HL-60 (cell line): ENCODE data around the gene ADGRA1.
"Not testable (repeated sequence)": the region's sequence is repeated elsewhere in the genome, so short reads cannot be mapped to it uniquely, and the experiment has no call there.

Experiments
- DNase-seq, 2 experiments: peaks; one replicate each; pipeline ENCODE4 v3.0.0-alpha.2; 2010 to 2020; ENCODE audit warnings: low read depth in 1 of 2, low spot score in 1 of 2
- H3K27ac ChIP-seq: fragments of 250-450 bp; sonication (Bioruptor Pico); replicated peaks from 2 replicates; pipeline ENCODE4 v1.5.1; 2020; ENCODE audit warnings: mild to moderate bottlenecking, moderate library complexity
- H3K27me3 ChIP-seq: fragments of 250-450 bp; sonication (Bioruptor Pico); 2 replicates; pipeline ENCODE4 v1.5.1; 2021; ENCODE audit warnings: mild to moderate bottlenecking, moderate library complexity; ENCODE audit not compliant: insufficient read depth, poor library complexity, severe bottlenecking
- H3K4me3 ChIP-seq: replicated peaks from 2 replicates; pipeline ENCODE4 v1.5.1; 2011; ENCODE audit warnings: mild to moderate bottlenecking, control low read depth, low read length; ENCODE audit not compliant: insufficient read depth
- CTCF ChIP-seq: IDR thresholded peaks from one replicate; pipeline ENCODE4 v1.5.1; 2011; ENCODE audit warnings: low read length, control low read depth, inconsistent platforms; ENCODE audit not compliant: insufficient read depth
- GABPA ChIP-seq: IDR thresholded peaks from 2 replicates; pipeline ENCODE4 v1.6.1; 2012; ENCODE audit warnings: low read depth
- POLR2AphosphoS5 ChIP-seq: IDR thresholded peaks from 2 replicates; pipeline ENCODE4 v1.6.1; 2012; ENCODE audit warnings: low read depth
- REST ChIP-seq: IDR thresholded peaks from 2 replicates; pipeline ENCODE4 v1.6.1; 2012; ENCODE audit warnings: low read depth; ENCODE audit not compliant: insufficient replicate concordance
- SPI1 ChIP-seq: IDR thresholded peaks from 2 replicates; pipeline ENCODE4 v1.6.1; 2012; ENCODE audit warnings: low read depth, mild to moderate bottlenecking, borderline replicate concordance

The ADGRA1 gene

GRCh38 chr10:133052076-133052475 is 35.6 kb upstream of the ADGRA1 start:
- Histone ChIP-seq H3K27ac (no peak overlapping the region), H3K27me3 (no peaks in the 10 kb centered on the region), H3K4me3 (no peak overlapping the region)
- TF ChIP-seq REST (no peak), CTCF (no peak), SPI1 (no peak), POLR2AphosphoS5 (no peak), GABPA (no peak)
- no peak for DNase-seq

GRCh38 chr10:133053527-133054133 is 34.1 kb upstream of the ADGRA1 start:
- not testable (repeated sequence) for H3K27me3 ChIP-seq, H3K27ac ChIP-seq, DNase-seq, H3K4me3 ChIP-seq

- TF ChIP-seq POLR2AphosphoS5, result no peak
- no peak for TF ChIP-seq GABPA
- no peak for TF ChIP-seq SPI1
- TF ChIP-seq CTCF, result no peak
- TF ChIP-seq REST, result no peak
- H3K27me3 ChIP-seq, result no peaks in the 10 kb centered on the region
- no peak for DNase-seq
- no peak overlapping the region for H3K4me3 ChIP-seq
- H3K27ac ChIP-seq, result no peak overlapping the region
Measured at GRCh38 chr10:133055470-133055869, 32.3 kb upstream of the ADGRA1 start.

- H3K4me3 ChIP-seq, result no peak overlapping the region
- no peak for TF ChIP-seq REST
- no peak for TF ChIP-seq CTCF
- TF ChIP-seq SPI1, result no peak
- no peak for TF ChIP-seq GABPA
- TF ChIP-seq POLR2AphosphoS5, result no peak
- no peaks in the 10 kb centered on the region for H3K27me3 ChIP-seq
- no peak for DNase-seq
- H3K27ac ChIP-seq, result no peak overlapping the region
Measured at GRCh38 chr10:133056001-133056400, 31.7 kb upstream of the ADGRA1 start.
